T1000 (cell line): ENCODE measurements around the gene DIO3.
"Not testable (repeated sequence)": the region's sequence is repeated elsewhere in the genome, so short reads cannot be mapped to it uniquely, and the experiment has no call there.

Experiments used
- DNase-seq: peaks from one replicate; lab custom pipeline; 2025; ENCODE audit warnings: mixed read lengths; lab: John Stamatoyannopoulos, UW

The DIO3 gene

GRCh38 chr14:101559250-101559623 lies 2.1 kb upstream of the DIO3 start:
- DNase-seq: no peak

- peak; percentile 39 for DNase-seq
These were observed 1.4 kb upstream of the DIO3 start for GRCh38 chr14:101559624-101560533.

DNA sequence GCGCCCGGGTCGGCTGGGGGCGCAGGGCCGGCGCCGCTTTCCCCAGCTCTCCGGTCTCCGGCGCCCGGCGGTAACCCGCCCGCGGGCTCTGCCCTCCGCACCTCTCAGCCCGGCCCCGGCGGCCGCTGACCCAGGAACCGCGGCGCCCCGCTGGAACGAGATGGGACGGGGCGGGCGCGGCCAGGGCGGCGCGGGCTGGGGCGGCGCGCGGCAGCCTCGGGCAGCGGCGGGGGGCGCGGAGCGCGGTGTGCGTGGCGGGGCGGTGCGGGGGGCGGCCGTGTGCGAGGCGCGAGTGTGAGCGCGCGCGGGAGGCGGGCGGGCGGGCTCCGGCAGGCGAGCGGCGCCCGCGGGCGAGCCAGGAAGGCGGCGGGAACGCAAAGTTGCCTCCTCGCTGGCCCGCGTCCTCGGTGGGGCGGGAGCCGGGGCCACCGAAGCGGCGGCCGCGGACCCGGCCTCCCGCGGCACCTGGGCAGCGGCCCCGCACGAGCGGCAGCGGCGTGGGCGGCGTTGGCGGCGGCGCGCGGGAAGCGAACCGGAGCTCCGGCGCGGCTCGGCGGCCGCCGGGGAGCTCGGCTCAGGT lies 671 bp upstream of the DIO3 start:
- no peak for DNase-seq

GRCh38 chr14:101561897-101562490 lies 699 bp downstream of the DIO3 start:
- DNase-seq: no peak

- DNase-seq: no peak
These were observed 1.5 kb downstream of the DIO3 start for GRCh38 chr14:101562659-101563351.

GRCh38 chr14:101563352-101563653 lies 2.0 kb downstream of the DIO3 start:
- no peak for DNase-seq

- no peak for DNase-seq
These were observed 2.6 kb downstream of the DIO3 start for GRCh38 chr14:101563654-101564443.

GRCh38 chr14:101564444-101564776 lies 3.1 kb downstream of the DIO3 start:
- DNase-seq: no peak

GRCh38 chr14:101564819-101565698 lies 3.8 kb downstream of the DIO3 start:
- no peak for DNase-seq

DNA sequence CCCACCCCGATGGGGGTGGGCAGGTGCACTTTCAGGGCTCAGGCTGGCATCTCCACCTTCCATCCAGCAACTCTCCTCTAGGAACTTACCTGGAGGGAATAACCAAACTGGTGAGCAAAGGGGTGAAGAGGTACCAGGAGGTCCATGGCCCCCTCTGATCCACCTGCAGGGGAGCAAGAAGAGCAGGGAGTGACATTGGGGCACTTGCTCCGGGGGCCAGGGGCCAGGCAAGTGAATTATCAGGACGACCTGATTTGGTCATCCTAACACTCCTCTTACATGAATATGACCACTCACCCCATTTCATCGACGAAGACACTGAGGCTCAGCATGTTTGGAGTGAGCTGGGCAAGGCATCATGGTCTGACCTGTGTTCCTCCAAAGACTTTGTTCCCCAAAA lies 6.0 kb downstream of the DIO3 start:
- DNase-seq: no peak

DNA sequence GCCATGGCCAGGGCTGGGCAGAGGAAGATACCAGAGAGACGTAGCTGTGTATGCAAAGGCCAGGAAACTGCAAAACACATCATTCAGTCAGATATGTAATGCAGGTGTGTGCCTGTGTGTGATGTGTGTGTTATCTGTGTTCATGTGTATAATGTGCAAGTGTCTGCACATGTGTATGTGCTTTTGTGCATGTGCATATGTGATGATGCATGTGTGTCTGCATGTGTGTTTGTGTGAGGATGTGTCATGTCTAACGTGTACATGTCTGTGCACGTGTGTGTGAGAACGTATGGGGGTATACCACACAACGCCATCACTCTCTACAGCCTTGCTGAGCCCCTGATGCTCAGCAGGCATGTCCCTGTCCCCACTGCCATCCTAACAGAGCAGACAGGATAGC lies 9.7 kb downstream of the DIO3 start:
- no peak for DNase-seq

- not testable (repeated sequence) for DNase-seq
These were observed 11.2 kb downstream of the DIO3 start for GRCh38 chr14:101572526-101572925.

GRCh38 chr14:101573289-101573688 lies 12.0 kb downstream of the DIO3 start:
- DNase-seq: no peak

GRCh38 chr14:101575581-101575980 lies 14.3 kb downstream of the DIO3 start:
- no peak for DNase-seq

DNA sequence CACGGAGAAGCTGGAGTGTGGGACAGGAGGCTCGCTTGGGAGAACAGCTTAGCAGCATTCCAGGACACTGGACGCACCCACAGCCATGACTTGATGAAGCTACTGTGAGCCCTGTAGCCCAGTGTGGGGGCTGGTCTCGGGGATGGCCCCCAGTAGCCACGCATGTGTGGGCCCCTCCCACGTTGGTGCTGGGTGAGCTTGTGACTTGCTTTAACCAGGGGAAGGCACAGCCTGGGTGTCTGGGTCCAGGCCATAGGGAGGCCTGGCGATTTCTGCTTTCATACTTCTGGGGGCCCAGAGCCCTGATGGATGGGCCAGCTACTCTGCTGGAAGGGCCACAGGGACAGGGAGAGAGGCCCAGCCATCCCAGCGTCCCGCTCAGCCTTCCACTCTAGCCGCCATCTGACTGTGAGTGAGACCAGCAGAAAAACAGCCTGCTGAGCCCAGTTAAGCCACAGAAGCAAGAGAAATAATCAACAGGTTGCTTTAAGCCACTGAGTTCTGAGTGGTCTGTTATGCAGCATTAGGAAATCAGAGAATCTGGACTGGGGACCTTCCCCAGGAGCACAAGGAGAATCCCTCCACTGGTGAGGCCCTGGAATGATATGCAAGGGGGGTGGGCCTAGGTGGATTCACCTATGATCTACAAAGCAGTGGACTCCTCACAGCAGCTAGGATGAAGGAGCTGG lies 16.1 kb downstream of the DIO3 start:
- DNase-seq: no peak

- no peak for DNase-seq
These were observed 17.2 kb downstream of the DIO3 start for GRCh38 chr14:101578489-101578888.

DNA sequence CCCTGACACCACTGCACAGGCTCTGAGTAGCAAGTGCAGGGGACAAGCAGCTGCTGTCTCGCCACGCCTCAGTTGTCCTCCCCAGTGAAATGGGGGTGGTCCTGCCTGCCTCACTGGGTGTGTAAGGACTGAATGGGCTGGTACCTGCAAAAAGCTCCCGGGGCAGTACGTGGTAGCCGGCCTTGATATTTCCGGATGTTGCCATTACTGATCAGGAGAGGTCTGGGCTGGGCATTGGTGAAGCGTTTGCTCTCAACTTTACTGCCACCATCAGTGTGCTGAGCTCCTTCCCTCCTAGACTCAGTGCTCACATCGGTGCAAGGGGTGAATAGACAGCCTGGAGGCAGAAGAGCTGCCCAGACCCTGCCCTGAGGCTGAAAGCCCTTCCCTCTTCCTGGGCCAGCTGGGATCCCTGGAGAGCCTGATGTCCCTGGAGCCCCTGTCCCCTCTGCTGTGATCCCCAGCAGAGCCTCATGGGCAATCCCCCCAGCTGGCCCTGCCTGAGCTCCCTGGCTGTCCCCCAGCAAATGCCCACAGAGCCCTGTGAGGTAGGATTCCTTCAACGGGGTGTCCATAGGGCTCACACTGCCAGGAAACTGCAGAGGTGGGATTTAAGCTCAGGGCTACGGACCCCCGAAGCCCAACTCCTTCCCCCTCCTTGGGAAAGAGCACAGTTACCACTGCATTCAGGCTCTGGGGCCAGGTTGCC lies 18.2 kb downstream of the DIO3 start:
- no peak for DNase-seq

DNA sequence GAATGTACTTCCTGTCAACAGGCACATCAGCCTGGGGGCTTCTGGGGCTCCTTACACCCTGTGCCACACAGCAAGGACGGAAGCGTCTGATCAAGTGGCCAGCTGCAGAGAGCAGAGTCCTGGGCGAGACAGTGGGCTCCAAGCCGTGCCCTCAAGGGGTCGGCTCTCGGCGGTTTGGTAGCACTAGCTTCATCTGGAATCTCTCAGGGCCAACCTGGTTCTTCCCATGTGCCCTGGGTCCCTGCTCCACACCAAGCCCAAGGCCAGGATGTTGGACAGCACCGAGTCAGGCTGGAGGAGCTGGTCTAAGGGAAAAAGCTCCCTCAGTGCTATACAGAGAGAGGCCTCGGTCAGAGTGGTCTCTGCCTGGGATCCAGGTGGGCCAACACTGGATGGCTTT lies 20.5 kb downstream of the DIO3 start:
- DNase-seq: no peak

GRCh38 chr14:101582294-101582693 lies 21.0 kb downstream of the DIO3 start:
- no peak for DNase-seq
